Cardiac muscle cell (in vitro differentiated cells and primary cell): Measurements from ENCODE around the gene SLC8A3. TPM values are rescaled to one million over a fixed set of nuclear protein-coding genes. Genes with fewer than 3 reads are reported as not detected.

Source experiments
- DNase-seq, 2 donors: peaks; one replicate each; pipeline versions ENCODE4 v3.0.0 to v3.0.0-alpha.2; 2010 to 2017; ENCODE audit warnings: low read depth in 1 of 2, low spot score in 1 of 2
- H3K27ac ChIP-seq: fragments of 200-600 bp; sonication (generic); 2 replicates; pipeline ENCODE4 v1.5.1; 2016
- H3K27me3 ChIP-seq: fragments of 200-600 bp; sonication (generic); 2 replicates; pipeline ENCODE4 v1.6.0; 2016; ENCODE audit warnings: control low read depth
- H3K36me3 ChIP-seq: fragments of 200-600 bp; sonication (generic); 2 replicates; pipeline ENCODE4 v1.5.1; 2016; ENCODE audit warnings: control low read depth
- H3K4me1 ChIP-seq: fragments of 200-600 bp; sonication (generic); 2 replicates; pipeline ENCODE4 v1.8.1; 2017; ENCODE audit warnings: low read depth, mild to moderate bottlenecking, mixed run types
- H3K4me3 ChIP-seq: fragments of 200-600 bp; sonication (generic); 2 replicates; pipeline ENCODE4 v1.5.1; 2016; ENCODE audit warnings: mild to moderate bottlenecking
- H3K9me3 ChIP-seq: fragments of 200-600 bp; sonication (generic); 2 replicates; pipeline ENCODE4 v1.5.1; 2017; ENCODE audit warnings: low read depth, mild to moderate bottlenecking, control low read depth
- polyA plus RNA-seq: library from polyadenylated mRNA; unstranded; fragments of >200 nt; fragmentation: Nextera tagmentation; extraction: Ambion mirVana; gene quantifications from 2 replicates; pipeline ENCODE4 v1.2.1, GENCODE V29; 2016
- total RNA-seq: library from RNA; depleted of rRNA; stranded (reverse); fragments of >200 nt; gene quantifications from 2 replicates; pipeline ENCODE4 v1.2.3, GENCODE V29; 2016
- TF ChIP-seq, protein P1 (sequence below): IDR thresholded peaks from 2 replicates; pipeline ENCODE4 v1.5.1; 2012; ENCODE audit warnings: low read depth, mild to moderate bottlenecking, low read length

Gene SLC8A3
- total and polyA plus RNA-seq, 2 experiments from 2014 or later, result 0.09 to 1.0 TPM

DNA sequence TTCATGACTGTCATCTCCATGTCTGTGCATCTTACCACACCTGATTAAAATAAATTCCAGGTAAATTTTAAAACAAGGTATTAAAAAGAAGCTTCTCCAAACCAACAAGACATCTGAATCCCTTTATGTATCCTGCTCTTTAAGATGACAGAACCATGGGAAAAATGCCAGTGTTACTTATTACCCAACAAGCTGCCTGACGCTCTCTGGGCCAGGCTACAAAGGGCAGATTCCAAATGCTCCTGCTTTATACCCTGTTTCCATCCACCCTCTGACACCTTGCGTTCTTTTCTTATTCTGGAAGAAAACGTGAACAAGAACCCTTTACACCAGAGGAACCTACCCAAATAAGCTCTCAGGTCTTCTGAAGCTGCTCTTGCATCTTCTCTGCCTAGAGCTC, 70.7 kb downstream of the SLC8A3 start:
- Histone ChIP-seq H3K4me3 (no peak overlapping the region), H3K27ac (no peak overlapping the region), H3K36me3 (no peaks in the 10 kb centered on the region), H3K4me1 (no peaks in the 10 kb centered on the region), H3K9me3 (no peaks in the 10 kb centered on the region), H3K27me3 (peaks cover 76% of the 10 kb centered on the region)
- DNase-seq, result no peak
- TF ChIP-seq, protein P1, sequence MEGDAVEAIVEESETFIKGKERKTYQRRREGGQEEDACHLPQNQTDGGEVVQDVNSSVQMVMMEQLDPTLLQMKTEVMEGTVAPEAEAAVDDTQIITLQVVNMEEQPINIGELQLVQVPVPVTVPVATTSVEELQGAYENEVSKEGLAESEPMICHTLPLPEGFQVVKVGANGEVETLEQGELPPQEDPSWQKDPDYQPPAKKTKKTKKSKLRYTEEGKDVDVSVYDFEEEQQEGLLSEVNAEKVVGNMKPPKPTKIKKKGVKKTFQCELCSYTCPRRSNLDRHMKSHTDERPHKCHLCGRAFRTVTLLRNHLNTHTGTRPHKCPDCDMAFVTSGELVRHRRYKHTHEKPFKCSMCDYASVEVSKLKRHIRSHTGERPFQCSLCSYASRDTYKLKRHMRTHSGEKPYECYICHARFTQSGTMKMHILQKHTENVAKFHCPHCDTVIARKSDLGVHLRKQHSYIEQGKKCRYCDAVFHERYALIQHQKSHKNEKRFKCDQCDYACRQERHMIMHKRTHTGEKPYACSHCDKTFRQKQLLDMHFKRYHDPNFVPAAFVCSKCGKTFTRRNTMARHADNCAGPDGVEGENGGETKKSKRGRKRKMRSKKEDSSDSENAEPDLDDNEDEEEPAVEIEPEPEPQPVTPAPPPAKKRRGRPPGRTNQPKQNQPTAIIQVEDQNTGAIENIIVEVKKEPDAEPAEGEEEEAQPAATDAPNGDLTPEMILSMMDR, result no peak

DNA sequence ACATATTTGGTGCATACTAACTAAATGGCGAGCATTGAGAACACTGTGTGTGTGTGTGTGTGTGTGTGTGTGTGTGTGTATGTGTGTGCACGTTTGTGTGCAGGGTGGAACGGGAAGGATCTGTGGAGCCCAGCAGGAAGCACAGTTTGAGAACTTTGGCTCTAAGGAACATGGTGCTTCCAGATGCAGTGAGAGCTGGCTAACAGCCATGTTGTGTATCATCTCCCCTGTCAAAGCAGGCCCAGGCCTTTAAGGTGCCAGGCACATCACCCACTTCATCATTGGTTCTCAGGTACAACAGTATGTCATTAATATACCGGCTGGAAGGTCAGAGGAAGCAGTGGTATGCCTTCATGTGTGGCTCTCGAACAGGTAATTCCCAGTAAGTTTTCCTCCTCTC, 72.5 kb downstream of the SLC8A3 start:
- Histone ChIP-seq H3K4me3 (no peak overlapping the region), H3K9me3 (no peaks in the 10 kb centered on the region), H3K27me3 (peaks cover 92% of the 10 kb centered on the region), H3K4me1 (no peaks in the 10 kb centered on the region), H3K27ac (no peak overlapping the region), H3K36me3 (no peaks in the 10 kb centered on the region)
- TF ChIP-seq, protein P1, result no peak
- no peak for DNase-seq

DNA sequence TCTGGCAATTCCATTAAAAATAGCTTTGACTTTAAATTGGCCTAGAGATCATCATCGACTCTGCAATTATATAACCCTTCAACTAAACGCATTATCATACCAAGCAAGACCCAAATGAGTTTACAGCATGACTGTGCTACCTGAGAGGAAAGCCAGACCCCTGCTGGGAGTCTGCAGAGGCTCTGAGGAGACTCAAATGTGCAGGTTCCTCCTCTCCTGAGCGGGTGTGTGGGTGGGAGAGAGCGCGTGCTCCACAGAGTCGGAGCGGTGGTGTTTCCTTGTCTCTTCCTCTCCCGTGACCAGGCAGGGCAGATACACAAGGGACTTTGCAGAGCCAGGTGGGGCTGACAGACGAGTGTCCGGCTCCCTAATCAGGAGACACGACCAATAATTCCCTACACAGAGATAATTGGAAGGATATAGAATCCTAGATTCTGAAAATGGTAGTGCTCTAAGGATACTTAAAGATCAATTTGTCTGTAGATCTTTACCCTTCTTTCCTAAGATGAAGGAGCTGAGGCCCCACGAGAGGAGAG, 74.1 kb downstream of the SLC8A3 start:
- no peak for DNase-seq
- no peaks in the 10 kb centered on the region for H3K4me1 ChIP-seq
- peaks cover 76% of the 10 kb centered on the region for H3K27me3 ChIP-seq
- TF ChIP-seq, protein P1, result no peak
- no peak overlapping the region for H3K4me3 ChIP-seq
- H3K36me3 ChIP-seq, result no peaks in the 10 kb centered on the region
- H3K27ac ChIP-seq, result no peak overlapping the region
- no peaks in the 10 kb centered on the region for H3K9me3 ChIP-seq

DNA sequence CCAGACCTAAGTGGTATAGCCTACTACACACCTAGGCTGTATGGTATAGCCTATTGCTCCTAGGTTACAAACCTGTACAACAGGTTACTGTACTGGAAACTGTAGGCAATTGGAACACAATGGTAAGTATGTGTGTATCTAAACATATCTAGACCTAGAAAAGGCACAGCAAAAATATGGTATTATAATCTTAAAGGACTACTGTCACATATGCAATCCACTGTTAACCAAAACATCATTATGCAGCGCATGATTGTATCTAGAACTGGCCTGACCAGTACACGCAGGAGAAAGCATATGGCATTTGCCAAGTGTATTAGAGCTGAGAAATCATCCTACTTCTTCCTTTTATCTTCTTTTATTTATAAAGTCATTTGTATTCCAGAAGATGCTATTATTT, 75.5 kb downstream of the SLC8A3 start:
- peaks cover 70% of the 10 kb centered on the region for H3K27me3 ChIP-seq
- TF ChIP-seq, protein P1, result no peak
- no peak for DNase-seq
- H3K4me1 ChIP-seq, result no peaks in the 10 kb centered on the region
- no peaks in the 10 kb centered on the region for H3K9me3 ChIP-seq
- H3K4me3 ChIP-seq, result no peak overlapping the region
- H3K36me3 ChIP-seq, result no peaks in the 10 kb centered on the region
- H3K27ac ChIP-seq, result no peak overlapping the region

DNA sequence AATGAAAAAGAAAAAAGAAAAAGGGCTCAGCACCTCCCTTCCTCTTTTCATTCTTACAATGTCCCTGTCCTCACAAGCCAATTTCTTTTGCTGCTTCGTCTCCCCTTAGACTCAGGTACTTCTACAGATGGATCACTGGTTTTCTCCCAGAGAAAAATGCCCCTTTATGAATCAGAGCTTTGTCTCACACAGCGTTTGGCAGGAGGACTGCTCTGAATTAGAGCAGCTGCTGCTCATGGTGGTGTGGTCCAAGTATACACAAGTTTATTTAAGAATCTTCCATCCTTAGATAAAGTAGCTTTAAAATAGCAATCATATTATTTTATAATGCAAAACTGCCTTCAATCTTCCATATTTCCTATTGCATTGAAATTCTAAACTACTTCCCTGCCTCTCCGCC, 80.3 kb downstream of the SLC8A3 start:
- H3K36me3 ChIP-seq, result no peaks in the 10 kb centered on the region
- DNase-seq, result no peak
- TF ChIP-seq, protein P1, result no peak
- H3K4me1 ChIP-seq, result no peaks in the 10 kb centered on the region
- H3K9me3 ChIP-seq, result no peaks in the 10 kb centered on the region
- no peak overlapping the region for H3K27ac ChIP-seq
- peaks cover 76% of the 10 kb centered on the region for H3K27me3 ChIP-seq
- H3K4me3 ChIP-seq, result no peak overlapping the region

DNA sequence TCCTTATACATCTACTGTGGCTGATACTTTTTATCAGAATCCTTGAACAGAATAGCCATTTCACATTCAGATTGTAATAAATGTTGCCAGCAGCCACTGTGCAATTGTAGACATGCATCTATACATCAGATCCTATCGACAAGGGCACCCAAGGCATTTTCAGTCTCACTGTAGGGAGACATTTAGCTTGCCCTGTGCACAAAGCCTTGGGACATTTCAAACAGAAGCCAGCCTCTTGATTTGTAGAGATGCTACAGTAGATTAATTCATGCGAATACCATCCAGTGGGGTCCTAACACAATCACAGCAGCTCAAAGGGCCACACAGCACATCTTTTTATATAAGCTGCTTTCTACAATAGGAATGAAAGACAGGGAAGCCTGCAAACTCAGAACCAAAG, 81.4 kb downstream of the SLC8A3 start:
- Histone ChIP-seq H3K27me3 (peaks cover 76% of the 10 kb centered on the region), H3K9me3 (no peaks in the 10 kb centered on the region), H3K27ac (no peak overlapping the region), H3K4me3 (no peak overlapping the region), H3K4me1 (no peaks in the 10 kb centered on the region), H3K36me3 (no peaks in the 10 kb centered on the region)
- no peak for DNase-seq
- TF ChIP-seq, protein P1, result no peak
